GM23338 (cell line): ENCODE measurements around the gene ADAM17. TPM values are rescaled to one million over a fixed set of nuclear protein-coding genes. Genes with fewer than 3 reads are reported as not detected.

Source experiments
- ATAC-seq: fragments of 200-7000 bp; cut with Tn5 transposase; 3 replicates; pipeline ENCODE4 v1.9.1; 2020
- DNase-seq: peaks from one replicate; pipeline ENCODE4 v3.0.0-alpha.2; 2015; ENCODE audit warnings: low spot score
- H2AFZ ChIP-seq: fragments of 200-600 bp; sonication (generic); 2 replicates; pipeline ENCODE4 v1.8.0; 2016; ENCODE audit warnings: antibody characterized with exemption, mild to moderate bottlenecking, moderate library complexity
- H3F3A ChIP-seq: fragments of 200-600 bp; sonication (generic); replicated peaks from 2 replicates; pipeline ENCODE4 v1.8.0; 2017; ENCODE audit warnings: antibody characterized with exemption, mixed run types, low read depth
- H3K27ac ChIP-seq: fragments of 200-600 bp; sonication (generic); 2 replicates; pipeline ENCODE4 v1.6.1; 2016; ENCODE audit warnings: low read depth
- H3K27me3 ChIP-seq: fragments of 200-600 bp; sonication (generic); 2 replicates; pipeline ENCODE4 v1.8.0; 2016; ENCODE audit warnings: mild to moderate bottlenecking, mixed run types, moderate library complexity; ENCODE audit not compliant: insufficient read depth
- H3K36me3 ChIP-seq: fragments of 200-600 bp; sonication (generic); 2 replicates; pipeline ENCODE4 v1.8.0; 2016; ENCODE audit warnings: mild to moderate bottlenecking; ENCODE audit not compliant: insufficient read depth
- H3K4me1 ChIP-seq: fragments of 200-600 bp; sonication (generic); 2 replicates; pipeline ENCODE4 v1.8.0; 2016; ENCODE audit warnings: mild to moderate bottlenecking, moderate library complexity; ENCODE audit not compliant: insufficient read depth
- H3K4me2 ChIP-seq: fragments of 200-600 bp; sonication (generic); 2 replicates; pipeline ENCODE4 v1.7.1; 2017; ENCODE audit warnings: mixed run types
- H3K4me3 ChIP-seq: fragments of 200-600 bp; sonication (generic); 2 replicates; pipeline ENCODE4 v1.6.1; 2016; ENCODE audit warnings: mixed run types
- H3K79me2 ChIP-seq: fragments of 200-600 bp; sonication (generic); replicated peaks from 2 replicates; pipeline ENCODE4 v1.8.0; 2017; ENCODE audit warnings: mild to moderate bottlenecking; ENCODE audit not compliant: insufficient read depth
- H3K9me2 ChIP-seq: fragments of 200-600 bp; sonication (generic); 2 replicates; pipeline ENCODE4 v1.8.0; 2017; ENCODE audit not compliant: insufficient read depth
- H4K20me1 ChIP-seq: fragments of 200-600 bp; sonication (generic); replicated peaks from 2 replicates; pipeline ENCODE4 v1.8.0; 2017; ENCODE audit warnings: mild to moderate bottlenecking; ENCODE audit not compliant: insufficient read depth
- H3K27ac Mint-ChIP-seq: 2 replicates; pipeline ENCODE4 v1.8.0; 2020; ENCODE audit warnings: inconsistent platforms, mild to moderate bottlenecking, moderate library complexity, mixed read lengths
- H3K27me3 Mint-ChIP-seq: 3 replicates; pipeline ENCODE4 v1.8.0; 2022; ENCODE audit warnings: low read depth, mild to moderate bottlenecking, moderate library complexity, mixed read lengths, inconsistent platforms; ENCODE audit not compliant: insufficient read depth, poor library complexity
- H3K36me3 Mint-ChIP-seq: 3 replicates; pipeline ENCODE4 v1.8.0; 2021; ENCODE audit warnings: low read depth, mild to moderate bottlenecking, inconsistent platforms, moderate library complexity, mixed read lengths
- H3K4me1 Mint-ChIP-seq: 3 replicates; pipeline ENCODE4 v1.8.0; 2020; ENCODE audit warnings: mild to moderate bottlenecking, inconsistent platforms, mixed read lengths
- H3K4me3 Mint-ChIP-seq: 3 replicates; pipeline ENCODE4 v1.8.0; 2021; ENCODE audit warnings: moderate library complexity, mild to moderate bottlenecking, inconsistent platforms, mixed read lengths
- H3K9me3 Mint-ChIP-seq: 3 replicates; pipeline ENCODE4 v1.8.0; 2020; ENCODE audit warnings: moderate library complexity, mild to moderate bottlenecking, inconsistent platforms, mixed read lengths
- CREB1 ChIP-seq: fragments of 250-450 bp; sonication (Bioruptor Pico); IDR thresholded peaks from 2 replicates; pipeline ENCODE4 v1.5.0; 2020; ENCODE audit warnings: low read depth, mild to moderate bottlenecking, moderate library complexity
- CTCF ChIP-seq, 2 experiments: fragments of 200-600 bp in 1 of 2; sonication (generic) in 1 of 2; conservative IDR thresholded peaks; 2 replicates each; pipeline versions ENCODE4 v1.5.1 to v1.6.1; 2016 to 2017; ENCODE audit warnings: antibody characterized with exemption in 2 of 2, low read depth in 2 of 2, mild to moderate bottlenecking in 2 of 2, moderate library complexity in 1 of 2
- ETS1 ChIP-seq: IDR thresholded peaks from 2 replicates; pipeline ENCODE4 v1.6.1; 2016; ENCODE audit warnings: antibody characterized with exemption
- EZH2 ChIP-seq: fragments of 200-600 bp; sonication (generic); IDR thresholded peaks from one replicate; pipeline ENCODE4 v1.8.0; 2017; ENCODE audit warnings: antibody characterized with exemption, mild to moderate bottlenecking, low read depth; ENCODE audit not compliant: unreplicated experiment
- EZH2phosphoT487 ChIP-seq: fragments of 200-600 bp; sonication (generic); IDR thresholded peaks from one replicate; pipeline ENCODE4 v1.8.1; 2018; ENCODE audit warnings: antibody characterized with exemption; ENCODE audit not compliant: unreplicated experiment
- JUNB ChIP-seq: IDR thresholded peaks from one replicate; pipeline ENCODE4 v1.6.1; 2016; ENCODE audit warnings: antibody characterized with exemption; ENCODE audit not compliant: unreplicated experiment
- NANOG ChIP-seq: IDR thresholded peaks from 2 replicates; pipeline ENCODE4 v1.6.1; 2016; ENCODE audit warnings: antibody characterized with exemption, borderline replicate concordance
- POLR2AphosphoS5 ChIP-seq: IDR thresholded peaks from 2 replicates; pipeline ENCODE4 v1.6.1; 2016; ENCODE audit warnings: antibody characterized with exemption, low read depth
- REST ChIP-seq: IDR thresholded peaks from one replicate; pipeline ENCODE4 v1.6.1; 2018; ENCODE audit warnings: antibody characterized with exemption; ENCODE audit not compliant: unreplicated experiment
- STAT1 ChIP-seq: IDR thresholded peaks from one replicate; pipeline ENCODE4 v1.6.1; 2016; ENCODE audit warnings: antibody characterized with exemption; ENCODE audit not compliant: unreplicated experiment
- ZNF114 ChIP-seq: fragments of 250-450 bp; sonication (Bioruptor Pico); IDR thresholded peaks from 2 replicates; pipeline ENCODE4 v1.5.0; 2020; ENCODE audit warnings: mild to moderate bottlenecking, moderate library complexity
- ZNF331 ChIP-seq: fragments of 250-450 bp; sonication (Bioruptor Pico); IDR thresholded peaks from 2 replicates; pipeline ENCODE4 v1.5.0; 2020; ENCODE audit warnings: low read depth, mild to moderate bottlenecking, moderate library complexity
- polyA plus RNA-seq: library from polyadenylated mRNA; unstranded; fragments of >200 nt; fragmentation: Nextera tagmentation; extraction: Ambion mirVana; gene quantifications from 2 replicates; pipeline ENCODE4 v1.2.1, GENCODE V29; 2016
- total RNA-seq: library from RNA; depleted of rRNA; stranded (reverse); fragments of >200 nt; shearing (Covaris generic); gene quantifications from 2 replicates; pipeline ENCODE4 v1.2.3, GENCODE V29; 2014
- TF ChIP-seq, protein P1 (sequence below): fragments of 250-450 bp; sonication (Bioruptor Pico); IDR thresholded peaks from 2 replicates; pipeline ENCODE4 v1.5.0; 2020; ENCODE audit warnings: mild to moderate bottlenecking, moderate library complexity

Gene ADAM17
- total and polyA plus RNA-seq, 2 experiments from 2014 or later: 8.3 to 23.5 TPM

GRCh38 chr2:9519250-9519649 is 36.4 kb downstream of the ADAM17 start:
- Histone ChIP-seq H3K4me3 (no peak overlapping the region), H3K79me2 (no peaks in the 10 kb centered on the region), H3K36me3 (peaks cover 11% of the 10 kb centered on the region), H3K4me2 (no peak overlapping the region), H4K20me1 (peaks cover 8% of the 10 kb centered on the region; the same call in 1 of the 2 replicates), H3F3A (no peaks in the 10 kb centered on the region), H3K4me1 (no peaks in the 10 kb centered on the region), H3K27me3 (no peaks in the 10 kb centered on the region), H2AFZ (no peak overlapping the region), H3K9me2 (no peaks in the 10 kb centered on the region), H3K27ac (no peak overlapping the region)
- DNase-seq (no peak), ATAC-seq (no peak)
- H3K27me3 Mint-ChIP-seq: peaks cover 1% of the 10 kb centered on the region
- H3K9me3 Mint-ChIP-seq: no peaks in the 10 kb centered on the region
- H3K4me1 Mint-ChIP-seq: no peaks in the 10 kb centered on the region
- H3K36me3 Mint-ChIP-seq: peaks cover 25% of the 10 kb centered on the region; the same call in 2 of the 3 replicates
- no peak overlapping the region for H3K27ac Mint-ChIP-seq
- H3K4me3 Mint-ChIP-seq: no peak overlapping the region
- no peak for TF ChIP-seq CREB1
- no peak for TF ChIP-seq EZH2
- no peak for TF ChIP-seq JUNB
- no peak for TF ChIP-seq EZH2phosphoT487
- no peak for TF ChIP-seq POLR2AphosphoS5
- no peak for TF ChIP-seq ETS1
- TF ChIP-seq, protein P1, sequence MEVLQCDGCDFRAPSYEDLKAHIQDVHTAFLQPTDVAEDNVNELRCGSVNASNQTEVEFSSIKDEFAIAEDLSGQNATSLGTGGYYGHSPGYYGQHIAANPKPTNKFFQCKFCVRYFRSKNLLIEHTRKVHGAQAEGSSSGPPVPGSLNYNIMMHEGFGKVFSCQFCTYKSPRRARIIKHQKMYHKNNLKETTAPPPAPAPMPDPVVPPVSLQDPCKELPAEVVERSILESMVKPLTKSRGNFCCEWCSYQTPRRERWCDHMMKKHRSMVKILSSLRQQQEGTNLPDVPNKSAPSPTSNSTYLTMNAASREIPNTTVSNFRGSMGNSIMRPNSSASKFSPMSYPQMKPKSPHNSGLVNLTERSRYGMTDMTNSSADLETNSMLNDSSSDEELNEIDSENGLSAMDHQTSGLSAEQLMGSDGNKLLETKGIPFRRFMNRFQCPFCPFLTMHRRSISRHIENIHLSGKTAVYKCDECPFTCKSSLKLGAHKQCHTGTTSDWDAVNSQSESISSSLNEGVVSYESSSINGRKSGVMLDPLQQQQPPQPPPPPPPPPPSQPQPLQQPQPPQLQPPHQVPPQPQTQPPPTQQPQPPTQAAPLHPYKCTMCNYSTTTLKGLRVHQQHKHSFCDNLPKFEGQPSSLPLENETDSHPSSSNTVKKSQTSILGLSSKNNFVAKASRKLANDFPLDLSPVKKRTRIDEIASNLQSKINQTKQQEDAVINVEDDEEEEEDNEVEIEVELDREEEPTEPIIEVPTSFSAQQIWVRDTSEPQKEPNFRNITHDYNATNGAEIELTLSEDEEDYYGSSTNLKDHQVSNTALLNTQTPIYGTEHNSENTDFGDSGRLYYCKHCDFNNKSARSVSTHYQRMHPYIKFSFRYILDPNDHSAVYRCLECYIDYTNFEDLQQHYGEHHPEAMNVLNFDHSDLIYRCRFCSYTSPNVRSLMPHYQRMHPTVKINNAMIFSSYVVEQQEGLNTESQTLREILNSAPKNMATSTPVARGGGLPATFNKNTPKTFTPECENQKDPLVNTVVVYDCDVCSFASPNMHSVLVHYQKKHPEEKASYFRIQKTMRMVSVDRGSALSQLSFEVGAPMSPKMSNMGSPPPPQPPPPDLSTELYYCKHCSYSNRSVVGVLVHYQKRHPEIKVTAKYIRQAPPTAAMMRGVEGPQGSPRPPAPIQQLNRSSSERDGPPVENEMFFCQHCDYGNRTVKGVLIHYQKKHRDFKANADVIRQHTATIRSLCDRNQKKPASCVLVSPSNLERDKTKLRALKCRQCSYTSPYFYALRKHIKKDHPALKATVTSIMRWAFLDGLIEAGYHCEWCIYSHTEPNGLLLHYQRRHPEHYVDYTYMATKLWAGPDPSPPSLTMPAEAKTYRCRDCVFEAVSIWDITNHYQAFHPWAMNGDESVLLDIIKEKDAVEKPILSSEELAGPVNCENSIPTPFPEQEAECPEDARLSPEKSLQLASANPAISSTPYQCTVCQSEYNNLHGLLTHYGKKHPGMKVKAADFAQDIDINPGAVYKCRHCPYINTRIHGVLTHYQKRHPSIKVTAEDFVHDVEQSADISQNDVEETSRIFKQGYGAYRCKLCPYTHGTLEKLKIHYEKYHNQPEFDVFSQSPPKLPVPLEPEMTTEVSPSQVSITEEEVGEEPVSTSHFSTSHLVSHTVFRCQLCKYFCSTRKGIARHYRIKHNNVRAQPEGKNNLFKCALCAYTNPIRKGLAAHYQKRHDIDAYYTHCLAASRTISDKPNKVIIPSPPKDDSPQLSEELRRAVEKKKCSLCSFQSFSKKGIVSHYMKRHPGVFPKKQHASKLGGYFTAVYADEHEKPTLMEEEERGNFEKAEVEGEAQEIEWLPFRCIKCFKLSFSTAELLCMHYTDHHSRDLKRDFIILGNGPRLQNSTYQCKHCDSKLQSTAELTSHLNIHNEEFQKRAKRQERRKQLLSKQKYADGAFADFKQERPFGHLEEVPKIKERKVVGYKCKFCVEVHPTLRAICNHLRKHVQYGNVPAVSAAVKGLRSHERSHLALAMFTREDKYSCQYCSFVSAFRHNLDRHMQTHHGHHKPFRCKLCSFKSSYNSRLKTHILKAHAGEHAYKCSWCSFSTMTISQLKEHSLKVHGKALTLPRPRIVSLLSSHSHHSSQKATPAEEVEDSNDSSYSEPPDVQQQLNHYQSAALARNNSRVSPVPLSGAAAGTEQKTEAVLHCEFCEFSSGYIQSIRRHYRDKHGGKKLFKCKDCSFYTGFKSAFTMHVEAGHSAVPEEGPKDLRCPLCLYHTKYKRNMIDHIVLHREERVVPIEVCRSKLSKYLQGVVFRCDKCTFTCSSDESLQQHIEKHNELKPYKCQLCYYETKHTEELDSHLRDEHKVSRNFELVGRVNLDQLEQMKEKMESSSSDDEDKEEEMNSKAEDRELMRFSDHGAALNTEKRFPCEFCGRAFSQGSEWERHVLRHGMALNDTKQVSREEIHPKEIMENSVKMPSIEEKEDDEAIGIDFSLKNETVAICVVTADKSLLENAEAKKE (CRISPR knock-in tag): no peak
- TF ChIP-seq ZNF114: no peak
- no peak for TF ChIP-seq REST
- TF ChIP-seq STAT1: no peak
- no peak for TF ChIP-seq ZNF331 (CRISPR knock-in tag)
- no peak for TF ChIP-seq CTCF (conservative IDR thresholded peaks at IDR 0.05; ENCODE audit: low read depth in 2 of 2)
- no peak for TF ChIP-seq NANOG
